IPS-18c (cell line): ENCODE data around the gene ENHO.

Experiments used
- H3K4me3 ChIP-seq: 2 replicates; pipeline ENCODE4 v1.7.0; 2013; ENCODE audit warnings: low read depth, mild to moderate bottlenecking, low read length, moderate library complexity; ENCODE audit not compliant: insufficient read depth
- H3K9me3 ChIP-seq: one replicate; pipeline ENCODE4 v1.6.1; 2013; ENCODE audit warnings: mild to moderate bottlenecking, low read length, moderate library complexity; ENCODE audit not compliant: control insufficient read depth, insufficient read depth

Gene ENHO

DNA sequence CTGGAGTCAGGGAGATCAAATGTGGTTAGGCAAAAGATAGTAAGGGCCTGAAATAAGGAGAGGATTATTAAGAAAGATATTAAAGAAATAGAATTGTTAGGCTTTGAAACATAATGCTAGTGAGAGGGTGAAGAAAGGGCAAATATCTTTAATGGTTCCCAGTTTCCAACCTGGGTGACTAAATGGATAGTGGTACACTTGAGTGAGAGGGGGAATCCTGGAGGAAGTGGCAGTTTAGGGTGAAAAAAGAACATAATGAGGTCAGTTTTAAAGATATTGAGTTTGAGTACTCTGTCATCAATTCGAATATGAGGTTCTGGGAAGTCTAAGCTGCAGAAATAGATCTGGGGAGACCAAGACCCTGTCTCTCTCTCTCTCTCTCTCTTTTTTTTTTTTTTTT, 45.2 kb downstream of the ENHO start:
- Histone ChIP-seq H3K9me3 (no peaks in the 10 kb centered on the region), H3K4me3 (no peak overlapping the region)

DNA sequence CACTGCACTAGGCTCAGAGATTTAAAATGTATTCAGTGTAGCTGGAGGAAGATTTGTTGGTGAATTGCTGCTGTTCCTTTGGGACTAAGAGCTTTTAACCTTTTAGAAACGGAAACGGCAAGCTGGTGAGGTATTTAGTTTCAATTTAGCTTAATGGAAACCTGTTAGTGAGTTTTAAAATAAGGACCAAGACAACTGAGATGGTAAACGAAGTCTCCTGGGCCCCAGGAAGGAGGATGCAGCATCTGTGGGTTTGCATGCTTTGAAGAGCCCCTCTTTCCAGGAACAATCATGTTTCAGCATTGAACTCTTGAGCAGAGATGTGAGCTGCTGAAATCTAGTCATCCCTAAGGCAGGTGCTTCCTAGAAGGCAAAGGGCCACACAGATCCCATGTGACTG, 47.7 kb downstream of the ENHO start:
- no peak overlapping the region for H3K4me3 ChIP-seq
- H3K9me3 ChIP-seq, result no peaks in the 10 kb centered on the region
